HCT116 (cell line): ENCODE results near the gene PRSS2.

Source experiments
- ATF3 ChIP-seq: IDR thresholded peaks from 2 replicates; pipeline ENCODE4 v1.6.1; 2012
- CBX3 ChIP-seq: IDR thresholded peaks from 2 replicates; pipeline ENCODE4 v1.6.1; 2012; ENCODE audit warnings: low read depth
- CEBPB ChIP-seq: IDR thresholded peaks from 2 replicates; pipeline ENCODE4 v1.6.1; 2012; ENCODE audit warnings: low read depth
- EZH2 ChIP-seq: fragments of 200-600 bp; sonication (generic); IDR thresholded peaks from 2 replicates; pipeline ENCODE4 v1.6.1; 2017; ENCODE audit warnings: antibody characterized with exemption, mixed run types
- JUND ChIP-seq: IDR thresholded peaks from 2 replicates; pipeline ENCODE4 v1.6.1; 2012
- POLR2A ChIP-seq: IDR thresholded peaks from 2 replicates; pipeline ENCODE4 v1.7.0; 2011; ENCODE audit warnings: borderline replicate concordance; ENCODE audit not compliant: insufficient read depth, insufficient read length; ENCODE audit errors: extremely low read depth
- POLR2AphosphoS5 ChIP-seq: IDR thresholded peaks from 2 replicates; pipeline ENCODE4 v1.6.1; 2011; ENCODE audit warnings: mild to moderate bottlenecking, low read depth, low read length, moderate library complexity
- REST ChIP-seq: IDR thresholded peaks from 2 replicates; pipeline ENCODE4 v1.6.1; 2012; ENCODE audit warnings: low read depth
- SRF ChIP-seq: IDR thresholded peaks from 2 replicates; pipeline ENCODE4 v1.6.1; 2012; ENCODE audit warnings: low read depth
- TCF7L2 ChIP-seq: IDR thresholded peaks from 2 replicates; pipeline ENCODE4 v1.7.0; 2011; ENCODE audit warnings: borderline replicate concordance, inconsistent platforms; ENCODE audit not compliant: insufficient read depth, insufficient read length; ENCODE audit errors: extremely low read depth
- ZBTB33 ChIP-seq: IDR thresholded peaks from 2 replicates; pipeline ENCODE4 v1.6.1; 2011; ENCODE audit warnings: mild to moderate bottlenecking, low read length, moderate library complexity; ENCODE audit not compliant: insufficient replicate concordance; ENCODE audit errors: extremely low read depth
- TF ChIP-seq, protein P1 (sequence below), 3 experiments: fragments of 200-600 bp in 1 of 3; sonication (generic) in 1 of 3; IDR thresholded peaks in 2 of 3; conservative IDR thresholded peaks in 1 of 3; 2 replicates each; pipeline ENCODE4 v1.5.1; 2012 to 2017; ENCODE audit warnings: low read depth in 2 of 3, low read length in 2 of 3, antibody characterized with exemption in 1 of 3, borderline replicate concordance in 1 of 3, control low read depth in 1 of 3, mild to moderate bottlenecking in 1 of 3, mixed read lengths in 1 of 3, mixed run types in 1 of 3, moderate library complexity in 1 of 3; ENCODE audit not compliant: insufficient read depth in 1 of 3
- TF ChIP-seq, protein P2 (sequence below): IDR thresholded peaks from 2 replicates; pipeline ENCODE4 v1.6.1; 2012

DNA sequence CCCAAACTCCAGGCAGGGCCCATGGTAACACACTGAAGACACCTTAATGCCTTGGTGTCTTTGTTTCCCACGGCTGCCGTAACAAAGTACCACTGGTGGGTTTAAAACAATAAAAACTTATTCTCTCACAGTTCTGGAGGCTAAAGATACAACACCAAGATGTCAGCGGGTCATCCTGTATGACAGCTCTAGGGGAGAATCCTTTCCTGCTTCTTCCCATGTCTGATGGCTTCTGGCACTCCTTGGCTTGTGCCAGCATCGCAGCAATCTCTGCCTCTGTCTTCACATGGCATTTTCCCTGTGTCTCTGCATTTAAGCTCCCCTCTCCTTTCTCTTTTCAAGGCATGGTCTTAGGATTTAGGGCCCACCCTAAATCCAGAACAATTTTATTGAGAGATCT is 33.1 kb downstream of the PRSS2 start:
- TF ChIP-seq, protein P1, sequence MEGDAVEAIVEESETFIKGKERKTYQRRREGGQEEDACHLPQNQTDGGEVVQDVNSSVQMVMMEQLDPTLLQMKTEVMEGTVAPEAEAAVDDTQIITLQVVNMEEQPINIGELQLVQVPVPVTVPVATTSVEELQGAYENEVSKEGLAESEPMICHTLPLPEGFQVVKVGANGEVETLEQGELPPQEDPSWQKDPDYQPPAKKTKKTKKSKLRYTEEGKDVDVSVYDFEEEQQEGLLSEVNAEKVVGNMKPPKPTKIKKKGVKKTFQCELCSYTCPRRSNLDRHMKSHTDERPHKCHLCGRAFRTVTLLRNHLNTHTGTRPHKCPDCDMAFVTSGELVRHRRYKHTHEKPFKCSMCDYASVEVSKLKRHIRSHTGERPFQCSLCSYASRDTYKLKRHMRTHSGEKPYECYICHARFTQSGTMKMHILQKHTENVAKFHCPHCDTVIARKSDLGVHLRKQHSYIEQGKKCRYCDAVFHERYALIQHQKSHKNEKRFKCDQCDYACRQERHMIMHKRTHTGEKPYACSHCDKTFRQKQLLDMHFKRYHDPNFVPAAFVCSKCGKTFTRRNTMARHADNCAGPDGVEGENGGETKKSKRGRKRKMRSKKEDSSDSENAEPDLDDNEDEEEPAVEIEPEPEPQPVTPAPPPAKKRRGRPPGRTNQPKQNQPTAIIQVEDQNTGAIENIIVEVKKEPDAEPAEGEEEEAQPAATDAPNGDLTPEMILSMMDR (IDR thresholded peaks at IDR 0.05 in 2 of 3, conservative IDR thresholded peaks at IDR 0.05 in 1 of 3; ENCODE audit: borderline replicate concordance in 1 of 3, insufficient read depth in 1 of 3, low read depth in 2 of 3, low read length in 2 of 3) = no peak
- no peak for TF ChIP-seq TCF7L2
- TF ChIP-seq REST = no peak
- TF ChIP-seq EZH2 = no peak
- TF ChIP-seq POLR2AphosphoS5 = no peak
- no peak for TF ChIP-seq CEBPB
- no peak for TF ChIP-seq JUND
- TF ChIP-seq POLR2A = no peak
- no peak for TF ChIP-seq CBX3
- no peak for TF ChIP-seq ZBTB33
- TF ChIP-seq ATF3 = no peak
- TF ChIP-seq SRF = no peak
- TF ChIP-seq, protein P2, sequence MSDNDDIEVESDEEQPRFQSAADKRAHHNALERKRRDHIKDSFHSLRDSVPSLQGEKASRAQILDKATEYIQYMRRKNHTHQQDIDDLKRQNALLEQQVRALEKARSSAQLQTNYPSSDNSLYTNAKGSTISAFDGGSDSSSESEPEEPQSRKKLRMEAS = no peak
